ENCODE data around the gene IFI30. TPM values are rescaled to one million over a fixed set of nuclear protein-coding genes. Genes with fewer than 3 reads are reported as not detected.

Gene IFI30
- total RNA-seq, 1 experiment from 2014 or later = 35.8 TPM

DNA sequence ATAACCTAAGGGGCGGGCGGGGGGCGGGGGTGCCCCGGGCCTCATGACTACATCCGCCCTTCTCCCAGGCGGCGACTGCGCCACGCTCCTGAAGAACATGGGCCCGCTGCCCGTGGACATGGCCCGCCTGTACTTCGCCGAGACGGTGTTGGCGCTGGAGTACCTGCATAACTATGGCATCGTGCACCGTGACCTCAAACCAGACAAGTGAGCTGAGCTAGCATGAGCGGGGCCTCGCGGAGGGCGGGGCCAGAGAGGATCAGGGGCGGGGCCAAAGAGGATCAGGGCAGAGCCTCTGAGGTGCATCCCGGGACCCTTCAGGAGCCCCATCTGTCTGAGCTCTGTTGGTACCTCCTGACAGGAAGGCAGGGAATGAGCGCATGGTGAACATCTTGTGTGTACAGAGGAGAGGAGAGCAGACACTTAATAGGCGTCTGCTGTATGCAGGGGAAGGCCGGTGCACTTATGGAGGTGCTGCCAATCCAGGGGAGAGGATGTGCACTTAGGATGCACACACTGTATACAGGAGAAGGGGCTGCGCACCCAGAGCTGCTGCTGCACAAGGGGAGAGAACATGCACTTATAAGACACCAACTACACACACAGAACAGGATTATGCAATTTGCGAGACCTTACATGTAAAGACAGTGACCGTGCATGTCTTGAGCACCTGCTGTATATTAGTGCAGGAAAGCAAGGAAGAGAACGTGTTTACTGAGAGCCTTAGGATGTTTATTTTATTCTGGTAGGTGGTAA lies 41.6 kb upstream of the IFI30 start:
- ChIA-PET CTCF (no interaction called here), POLR2A (ENCODE audit: unreplicated experiment) (no interaction called here)
- no peak for DNase-seq
- H3K4me1 ChIP-seq (replicated peaks; ENCODE audit: insufficient read depth) = no peaks in the 10 kb centered on the region
- H3K4me3 ChIP-seq = no peak overlapping the region
- TF ChIP-seq, protein P1, sequence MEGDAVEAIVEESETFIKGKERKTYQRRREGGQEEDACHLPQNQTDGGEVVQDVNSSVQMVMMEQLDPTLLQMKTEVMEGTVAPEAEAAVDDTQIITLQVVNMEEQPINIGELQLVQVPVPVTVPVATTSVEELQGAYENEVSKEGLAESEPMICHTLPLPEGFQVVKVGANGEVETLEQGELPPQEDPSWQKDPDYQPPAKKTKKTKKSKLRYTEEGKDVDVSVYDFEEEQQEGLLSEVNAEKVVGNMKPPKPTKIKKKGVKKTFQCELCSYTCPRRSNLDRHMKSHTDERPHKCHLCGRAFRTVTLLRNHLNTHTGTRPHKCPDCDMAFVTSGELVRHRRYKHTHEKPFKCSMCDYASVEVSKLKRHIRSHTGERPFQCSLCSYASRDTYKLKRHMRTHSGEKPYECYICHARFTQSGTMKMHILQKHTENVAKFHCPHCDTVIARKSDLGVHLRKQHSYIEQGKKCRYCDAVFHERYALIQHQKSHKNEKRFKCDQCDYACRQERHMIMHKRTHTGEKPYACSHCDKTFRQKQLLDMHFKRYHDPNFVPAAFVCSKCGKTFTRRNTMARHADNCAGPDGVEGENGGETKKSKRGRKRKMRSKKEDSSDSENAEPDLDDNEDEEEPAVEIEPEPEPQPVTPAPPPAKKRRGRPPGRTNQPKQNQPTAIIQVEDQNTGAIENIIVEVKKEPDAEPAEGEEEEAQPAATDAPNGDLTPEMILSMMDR (conservative IDR thresholded peaks at IDR 0.05) = no peak
- TF ChIP-seq EZH2 (IDR thresholded peaks at IDR 0.05; ENCODE audit: low read depth) = no peak
- H3K27me3 ChIP-seq (ENCODE audit: insufficient read depth, low read depth) = no peaks in the 10 kb centered on the region
- H2AFZ ChIP-seq = no peak overlapping the region
- no peaks in the 10 kb centered on the region for H4K20me1 ChIP-seq (ENCODE audit: insufficient read depth)
- BruUV-seq (replicated peaks) = no TSS peak
- 0 out of 2 replicates have a peak, but pooled peaks cover 4% of the 10 kb centered on the region for H3K36me3 ChIP-seq (ENCODE audit: low read depth)
- no peak overlapping the region for H3K27ac ChIP-seq
- intact Hi-C loops (cut with micrococcal nuclease; ENCODE audit: unreplicated experiment) = no loop called here
- no peaks in the 10 kb centered on the region for H3K79me2 ChIP-seq (ENCODE audit: low read depth)
- no peak overlapping the region for H3K4me2 ChIP-seq
- H3K9me3 ChIP-seq (ENCODE audit: insufficient read depth, low read depth) = no peaks in the 10 kb centered on the region
- H3K9me2 ChIP-seq (ENCODE audit: insufficient read depth) = no peaks in the 10 kb centered on the region
- peaks cover 4% of the 10 kb centered on the region; the same call in 1 of the 2 replicates for H3F3A ChIP-seq (ENCODE audit: insufficient read depth, low read depth)

DNA sequence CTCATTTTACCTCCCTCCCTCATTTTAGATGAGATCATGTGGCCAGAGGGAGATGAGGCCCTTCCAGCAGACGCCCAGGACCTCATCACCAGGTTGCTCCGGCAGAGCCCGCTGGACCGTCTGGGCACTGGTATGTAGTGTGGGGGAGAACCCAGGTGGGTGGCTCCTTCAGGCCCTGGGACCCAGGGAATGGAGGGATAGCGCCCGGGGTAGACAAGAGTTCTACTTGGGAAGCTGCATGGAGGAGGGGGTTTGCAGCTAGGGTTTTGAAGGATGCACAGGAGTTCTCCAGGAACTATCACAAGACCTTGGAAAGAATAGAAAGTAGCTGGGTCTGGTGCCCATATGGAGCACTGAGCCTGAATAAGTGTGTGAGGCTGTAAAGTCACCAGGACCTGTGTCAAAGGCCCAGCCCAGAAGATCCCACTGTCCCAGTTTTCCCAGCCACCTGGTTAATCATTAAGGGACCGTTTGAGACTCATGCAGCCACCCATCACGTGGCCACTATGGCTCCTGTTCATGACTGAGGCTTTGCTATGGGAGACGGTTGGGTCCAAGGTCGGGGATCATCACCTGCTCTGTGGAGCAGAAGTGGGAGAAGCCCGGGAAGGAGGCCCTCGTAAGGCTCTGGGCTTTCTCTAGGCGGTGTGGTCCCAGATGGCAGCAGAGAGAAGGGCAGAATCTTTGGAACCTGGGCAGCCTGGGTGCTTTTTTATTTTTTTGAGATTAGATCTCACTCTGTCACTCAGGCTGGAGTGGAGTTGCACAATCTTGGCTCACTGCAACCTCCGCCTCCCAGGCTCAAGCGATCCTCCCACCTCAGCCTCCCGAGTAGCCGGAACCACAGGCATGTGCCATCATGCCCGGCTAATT lies 37.7 kb upstream of the IFI30 start:
- Histone ChIP-seq H3K27ac (no peak overlapping the region), H2AFZ (no peak overlapping the region), H3K36me3 (ENCODE audit: low read depth) (0 out of 2 replicates have a peak, but pooled peaks cover 4% of the 10 kb centered on the region), H3K4me1 (replicated peaks; ENCODE audit: insufficient read depth) (no peaks in the 10 kb centered on the region), H3K4me2 (no peak overlapping the region), H3F3A (ENCODE audit: insufficient read depth, low read depth) (no peaks in the 10 kb centered on the region), H3K79me2 (ENCODE audit: low read depth) (no peaks in the 10 kb centered on the region), H4K20me1 (ENCODE audit: insufficient read depth) (no peaks in the 10 kb centered on the region), H3K9me3 (ENCODE audit: insufficient read depth, low read depth) (no peaks in the 10 kb centered on the region), H3K27me3 (ENCODE audit: insufficient read depth, low read depth) (no peaks in the 10 kb centered on the region), H3K4me3 (no peak overlapping the region), H3K9me2 (ENCODE audit: insufficient read depth) (no peaks in the 10 kb centered on the region)
- DNase-seq = no peak
- no peak for TF ChIP-seq EZH2 (IDR thresholded peaks at IDR 0.05; ENCODE audit: low read depth)
- TF ChIP-seq, protein P1 (conservative IDR thresholded peaks at IDR 0.05) = no peak
- CTCF ChIA-PET = no interaction called here
- intact Hi-C loops (cut with micrococcal nuclease; ENCODE audit: unreplicated experiment) = no loop called here
- POLR2A ChIA-PET (ENCODE audit: unreplicated experiment) = no interaction called here
- BruUV-seq (replicated peaks) = no TSS peak

DNA sequence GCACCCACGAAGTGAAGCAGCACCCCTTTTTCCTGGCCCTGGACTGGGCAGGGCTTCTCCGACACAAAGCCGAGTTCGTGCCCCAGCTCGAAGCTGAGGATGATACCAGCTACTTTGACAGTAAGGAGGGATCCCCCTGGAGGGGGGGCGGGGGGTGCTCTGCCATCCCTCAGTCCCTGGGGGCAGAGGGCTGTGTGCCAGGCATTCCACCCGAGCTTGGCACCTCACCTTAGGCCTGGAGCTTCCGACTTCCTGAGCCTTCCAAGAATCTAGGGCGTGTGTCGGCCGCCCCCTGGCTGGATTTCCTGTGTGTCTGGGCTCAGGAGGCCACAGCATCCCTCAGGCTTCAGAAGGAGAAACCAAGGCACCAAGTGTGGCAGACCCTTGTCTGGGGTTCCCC lies 36.4 kb upstream of the IFI30 start:
- no peak for DNase-seq

More for the DNA sequence above, 36.4 kb upstream of the IFI30 start:
- intact Hi-C loops (cut with micrococcal nuclease; ENCODE audit: unreplicated experiment) = no loop called here
- H3K4me2 ChIP-seq = no peak overlapping the region
- H3K9me3 ChIP-seq (ENCODE audit: insufficient read depth, low read depth) = no peaks in the 10 kb centered on the region
- H3K4me1 ChIP-seq (replicated peaks; ENCODE audit: insufficient read depth) = no peaks in the 10 kb centered on the region
- TF ChIP-seq EZH2 (IDR thresholded peaks at IDR 0.05; ENCODE audit: low read depth) = no peak
- TF ChIP-seq, protein P1 (conservative IDR thresholded peaks at IDR 0.05) = no peak
- H3K9me2 ChIP-seq (ENCODE audit: insufficient read depth) = no peaks in the 10 kb centered on the region
- BruUV-seq (replicated peaks) = no TSS peak
- no peaks in the 10 kb centered on the region for H3F3A ChIP-seq (ENCODE audit: insufficient read depth, low read depth)
- no peak overlapping the region for H3K27ac ChIP-seq
- no peak overlapping the region for H3K4me3 ChIP-seq
- ChIA-PET CTCF (no interaction called here), POLR2A (ENCODE audit: unreplicated experiment) (no interaction called here)
- H4K20me1 ChIP-seq (ENCODE audit: insufficient read depth) = no peaks in the 10 kb centered on the region
- H3K79me2 ChIP-seq (ENCODE audit: low read depth) = no peaks in the 10 kb centered on the region
- 0 out of 2 replicates have a peak, but pooled peaks cover 3% of the 10 kb centered on the region for H3K36me3 ChIP-seq (ENCODE audit: low read depth)
- H2AFZ ChIP-seq = no peak overlapping the region
- H3K27me3 ChIP-seq (ENCODE audit: insufficient read depth, low read depth) = no peaks in the 10 kb centered on the region
